PC-3 (cell line): ENCODE results near the gene MAN2A2. TPM values are rescaled to one million over a fixed set of nuclear protein-coding genes. Genes with fewer than 3 reads are reported as not detected.

ENCODE experiments used
- ATAC-seq: fragments of 200-7000 bp; cut with Tn5 transposase; 2 replicates; pipeline ENCODE4 v1.9.1; 2020; ENCODE audit warnings: mild to moderate bottlenecking, moderate library complexity
- BruUV-seq: library from RNA; stranded (reverse); fragments of 400-500 nt; replicated peaks from 2 replicates; lab custom pipeline; 2021; lab: Mats Ljungman, UMichigan
- CTCF ChIA-PET: fragments of 300-600 bp; sonication (Branson Sonifier 250); formaldehyde crosslinking; loops from one replicate; lab custom pipeline; 2022; ENCODE audit warnings: antibody characterized with exemption; lab: Charles Lee
- POLR2A ChIA-PET: fragments of 300-600 bp; sonication (Branson Sonifier 250); formaldehyde crosslinking; loops from one replicate; lab custom pipeline; 2022; ENCODE audit warnings: antibody characterized with exemption; ENCODE audit not compliant: unreplicated experiment; lab: Charles Lee
- DNase-seq: peaks from one replicate; pipeline ENCODE4 v3.0.0-alpha.2; 2015
- H2AFZ ChIP-seq: fragments of 300-600 bp; sonication (generic); 2 replicates; pipeline ENCODE4 v1.6.0; 2016; ENCODE audit warnings: antibody characterized with exemption, low read length
- H3F3A ChIP-seq: fragments of 300-600 bp; sonication (generic); one replicate; pipeline ENCODE4 v1.6.0; 2017; ENCODE audit warnings: antibody characterized with exemption, low read length, control low read depth, mild to moderate bottlenecking; ENCODE audit not compliant: unreplicated experiment
- H3K27ac ChIP-seq: fragments of 300-600 bp; sonication (generic); 2 replicates; pipeline ENCODE4 v1.5.1; 2016; ENCODE audit warnings: mild to moderate bottlenecking, low read length
- H3K27me3 ChIP-seq: fragments of 300-600 bp; sonication (generic); 2 replicates; pipeline ENCODE4 v1.6.1; 2016; ENCODE audit warnings: low read length, mixed read lengths
- H3K36me3 ChIP-seq: fragments of 300-600 bp; sonication (generic); 2 replicates; pipeline ENCODE4 v1.6.1; 2016; ENCODE audit warnings: low read depth, mixed run types, low read length, mixed read lengths
- H3K4me1 ChIP-seq: fragments of 300-600 bp; sonication (generic); 2 replicates; pipeline ENCODE4 v1.5.1; 2016; ENCODE audit warnings: low read length; ENCODE audit not compliant: insufficient read depth
- H3K4me2 ChIP-seq: fragments of 300-600 bp; sonication (generic); 2 replicates; pipeline ENCODE4 v1.6.0; 2016; ENCODE audit warnings: low read length
- H3K4me3 ChIP-seq: fragments of 300-600 bp; sonication (generic); 2 replicates; pipeline ENCODE4 v1.5.1; 2016; ENCODE audit warnings: mild to moderate bottlenecking, low read length, mixed read lengths
- H3K79me2 ChIP-seq: fragments of 300-600 bp; sonication (generic); 2 replicates; pipeline ENCODE4 v1.6.1; 2017; ENCODE audit warnings: low read length, mixed read lengths
- H3K9ac ChIP-seq: fragments of 300-600 bp; sonication (generic); 2 replicates; pipeline ENCODE4 v1.6.0; 2016; ENCODE audit warnings: mild to moderate bottlenecking, low read length
- H3K9me2 ChIP-seq: fragments of 300-600 bp; sonication (generic); replicated peaks from 2 replicates; pipeline ENCODE4 v1.6.1; 2016; ENCODE audit warnings: mixed run types, low read length, mixed read lengths
- H3K9me3 ChIP-seq: fragments of 300-600 bp; sonication (generic); 2 replicates; pipeline ENCODE4 v1.6.1; 2016; ENCODE audit warnings: low read length, mixed read lengths
- H4K20me1 ChIP-seq: fragments of 300-600 bp; sonication (generic); 2 replicates; pipeline ENCODE4 v1.6.1; 2016; ENCODE audit warnings: low read length, mixed read lengths
- CTCF ChIP-seq: fragments of 300-600 bp; sonication (generic); conservative IDR thresholded peaks from 2 replicates; pipeline ENCODE4 v1.5.1; 2017; ENCODE audit warnings: antibody characterized with exemption, low read depth, mild to moderate bottlenecking, low read length
- EZH2 ChIP-seq: fragments of 300-600 bp; sonication (generic); IDR thresholded peaks from one replicate; pipeline ENCODE4 v1.6.1; 2017; ENCODE audit warnings: antibody characterized with exemption, mild to moderate bottlenecking, low read length; ENCODE audit not compliant: unreplicated experiment
- EZH2phosphoT487 ChIP-seq: fragments of 300-600 bp; sonication (generic); IDR thresholded peaks from 2 replicates; pipeline ENCODE4 v1.6.1; 2018; ENCODE audit warnings: mild to moderate bottlenecking, antibody characterized with exemption, low read length, borderline replicate concordance
- intact Hi-C: fragments of 100-400 bp; cut with micrococcal nuclease; formaldehyde crosslinking; loops from 2 replicates; pipeline ENCODE4 v1.9.0; 2023
- total RNA-seq: library from RNA; depleted of rRNA; stranded (reverse); fragments of >200 nt; gene quantifications from 2 replicates; pipeline ENCODE4 v1.2.3, GENCODE V29; 2014

MAN2A2 gene
- total RNA-seq, 1 experiment from 2014 or later: 19.8 TPM

DNA sequence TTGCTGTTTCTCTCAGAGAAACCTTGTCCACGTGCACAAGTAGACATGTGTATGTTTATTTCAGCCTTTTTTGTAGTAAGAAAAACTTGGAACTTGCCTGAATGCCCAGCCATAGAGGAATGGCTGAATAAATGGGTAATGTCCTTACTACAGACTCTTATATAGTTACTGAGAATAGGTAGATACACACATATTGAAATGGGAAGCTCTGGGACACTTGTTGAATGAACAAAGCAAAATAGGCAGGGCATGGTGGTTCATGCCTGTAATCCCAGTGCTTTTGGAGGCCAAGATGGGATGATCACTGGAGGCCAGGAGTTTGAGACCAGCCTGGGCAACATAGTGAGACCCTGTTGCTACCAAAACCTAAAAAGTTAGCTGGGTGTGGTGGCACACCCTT is 33.7 kb downstream of the MAN2A2 start:
- Histone ChIP-seq H4K20me1 (no peaks in the 10 kb centered on the region), H3K27ac (no peak overlapping the region), H3K79me2 (peaks cover 18% of the 10 kb centered on the region), H3K4me1 (peaks cover 20% of the 10 kb centered on the region), H3K4me3 (peak overlapping the region; percentile 87), H3K9me2 (no peaks in the 10 kb centered on the region), H3K9ac (no peak overlapping the region), H3K36me3 (peaks cover 12% of the 10 kb centered on the region; the same call in 1 of the 2 replicates), H3K27me3 (no peaks in the 10 kb centered on the region), H3F3A (no peaks in the 10 kb centered on the region), H3K4me2 (peak overlapping the region; percentile 95), H3K9me3 (no peaks in the 10 kb centered on the region), H2AFZ (no peak overlapping the region)
- DNase-seq (no peak), ATAC-seq (no peak)
- POLR2A ChIA-PET: no interaction called here
- intact Hi-C loops: loop anchor here (10.0 kb wide), 1 partner anchor 98 kb away; no protein-coding TSS in a partner anchor
- no peak for TF ChIP-seq EZH2phosphoT487
- no peak for TF ChIP-seq CTCF
- TF ChIP-seq EZH2: no peak
- CTCF ChIA-PET: no interaction called here
- no TSS peak for BruUV-seq

DNA sequence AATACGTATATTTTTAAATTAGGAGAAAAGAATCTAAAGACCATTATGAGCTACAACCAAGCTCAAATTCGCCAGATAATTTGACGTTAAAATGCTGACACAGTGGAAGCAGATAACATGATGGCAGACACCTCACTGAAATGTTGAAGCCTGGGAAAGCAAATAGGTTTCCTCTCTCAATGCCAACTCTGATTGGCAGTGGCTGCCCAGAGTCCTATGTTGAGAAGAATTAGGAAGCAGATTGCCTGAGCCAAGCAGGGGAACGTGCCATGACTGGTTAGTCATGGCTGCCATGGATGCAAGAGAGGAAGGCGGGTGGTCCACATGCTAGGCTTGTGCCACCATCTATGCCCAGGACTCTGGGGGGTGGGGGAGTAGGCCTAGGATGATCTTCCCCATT is 35.2 kb downstream of the MAN2A2 start:
- ChIA-PET POLR2A (no interaction called here), CTCF (no interaction called here)
- peaks cover 17% of the 10 kb centered on the region; the same call in 1 of the 2 replicates for H3K36me3 ChIP-seq
- no peaks in the 10 kb centered on the region for H4K20me1 ChIP-seq
- no peak overlapping the region for H2AFZ ChIP-seq
- no peak overlapping the region for H3K27ac ChIP-seq
- ATAC-seq (no peak), DNase-seq (no peak)
- no peaks in the 10 kb centered on the region for H3K9me2 ChIP-seq
- BruUV-seq: no TSS peak
- intact Hi-C loops: loop anchor here (10.0 kb wide), 1 partner anchor 97 kb away; no protein-coding TSS in a partner anchor
- H3K9me3 ChIP-seq: no peaks in the 10 kb centered on the region
- H3K79me2 ChIP-seq: peaks cover 18% of the 10 kb centered on the region
- H3F3A ChIP-seq: no peaks in the 10 kb centered on the region
- no peak overlapping the region for H3K4me3 ChIP-seq
- no peak for TF ChIP-seq EZH2
- peaks cover 14% of the 10 kb centered on the region for H3K4me1 ChIP-seq
- no peaks in the 10 kb centered on the region for H3K27me3 ChIP-seq
- no peak overlapping the region for H3K4me2 ChIP-seq
- H3K9ac ChIP-seq: no peak overlapping the region

- H3K4me1 ChIP-seq: peaks cover 11% of the 10 kb centered on the region
- no peak overlapping the region for H3K27ac ChIP-seq
- no peak overlapping the region for H3K4me3 ChIP-seq
- no TSS peak for BruUV-seq
- no peaks in the 10 kb centered on the region for H3K9me3 ChIP-seq
- intact Hi-C loops: loop anchor here (10.0 kb wide), 1 partner anchor 95 kb away; no protein-coding TSS in a partner anchor
- H4K20me1 ChIP-seq: no peaks in the 10 kb centered on the region
- no peak overlapping the region for H3K4me2 ChIP-seq
- H3K9ac ChIP-seq: no peak overlapping the region
- DNase-seq (no peak), ATAC-seq (no peak)
- POLR2A ChIA-PET: no interaction called here
- CTCF ChIA-PET: no interaction called here
- H3K27me3 ChIP-seq: no peaks in the 10 kb centered on the region
- H3K36me3 ChIP-seq: peaks cover 21% of the 10 kb centered on the region; the same call in 1 of the 2 replicates
- no peaks in the 10 kb centered on the region for H3F3A ChIP-seq
- peaks cover 18% of the 10 kb centered on the region for H3K79me2 ChIP-seq
- TF ChIP-seq EZH2phosphoT487: no peak
- no peak for TF ChIP-seq CTCF
- no peak for TF ChIP-seq EZH2
- no peak overlapping the region for H2AFZ ChIP-seq
- no peaks in the 10 kb centered on the region for H3K9me2 ChIP-seq
Measured at GRCh38 chr15:90939756-90940155, 36.7 kb downstream of the MAN2A2 start.
